H1 (cell line): Measurements from ENCODE around the gene SCYGR1. TPM values are rescaled to one million over a fixed set of nuclear protein-coding genes. Genes with fewer than 3 reads are reported as not detected.

Source experiments
- EP300 ChIP-seq, 2 experiments: IDR thresholded peaks; 1 replicate in 1 of 2; 2 replicates in 1 of 2; pipeline ENCODE4 v1.6.1; 2011 to 2012; ENCODE audit warnings: low read depth in 2 of 2, low read length in 2 of 2, mild to moderate bottlenecking in 2 of 2, borderline replicate concordance in 1 of 2, inconsistent platforms in 1 of 2, moderate library complexity in 1 of 2
- JUN ChIP-seq: IDR thresholded peaks from 2 replicates; pipeline ENCODE4 v1.6.1; 2011; ENCODE audit warnings: low read depth, mild to moderate bottlenecking, improper control_type of control experiment, low read length
- POLR2A ChIP-seq, 2 experiments: IDR thresholded peaks; 1 replicate in 1 of 2; 2 replicates in 1 of 2; pipeline ENCODE4 v1.6.1; 2011; ENCODE audit warnings: low read depth in 2 of 2, low read length in 2 of 2, mild to moderate bottlenecking in 2 of 2; ENCODE audit errors: control extremely low read depth in 1 of 2
- SP4 ChIP-seq: IDR thresholded peaks from 2 replicates; pipeline ENCODE4 v1.6.1; 2012; ENCODE audit warnings: low read length, inconsistent platforms
- TCF12 ChIP-seq: IDR thresholded peaks from 2 replicates; pipeline ENCODE4 v1.6.1; 2011; ENCODE audit warnings: low read depth, mild to moderate bottlenecking, low read length
- polyA plus RNA-seq, 7 experiments: library from polyadenylated mRNA; depleted of rRNA in 3 of 7; stranded (reverse) in 5 of 7; unstranded in 2 of 7; fragments of >200 nt in 5 of 7; fragments of 200-250 nt in 2 of 7; gene quantifications; 1 replicate in 5 of 7; 2 replicates in 1 of 7; 4 replicates in 1 of 7; pipeline versions ENCODE4 v1.2.1 to v1.2.3, GENCODE V29; 2011 to 2013; ENCODE audit warnings: missing spikeins in 2 of 7, mixed read lengths in 2 of 7
- total RNA-seq: library from RNA; stranded (reverse); fragmentation: NEBNext Ultra II Directional; extraction: Animal tissue kit (Norgen Biotek cat#: 25700); gene quantifications from 2 replicates; pipeline ENCODE4 v1.2.1, GENCODE V29; 2021
- TF ChIP-seq, protein P1 (sequence below): fragments of 300-600 bp; sonication (generic); IDR thresholded peaks from 2 replicates; pipeline ENCODE4 v1.7.1; 2012; ENCODE audit warnings: low read length, moderate library complexity, mild to moderate bottlenecking, inconsistent platforms; ENCODE audit not compliant: insufficient replicate concordance

Gene SCYGR1
- total and polyA plus RNA-seq, 2 of the 8 experiments (the other 6 are each of a cell fraction or from before 2014, with no cell fraction given) = not detected

DNA sequence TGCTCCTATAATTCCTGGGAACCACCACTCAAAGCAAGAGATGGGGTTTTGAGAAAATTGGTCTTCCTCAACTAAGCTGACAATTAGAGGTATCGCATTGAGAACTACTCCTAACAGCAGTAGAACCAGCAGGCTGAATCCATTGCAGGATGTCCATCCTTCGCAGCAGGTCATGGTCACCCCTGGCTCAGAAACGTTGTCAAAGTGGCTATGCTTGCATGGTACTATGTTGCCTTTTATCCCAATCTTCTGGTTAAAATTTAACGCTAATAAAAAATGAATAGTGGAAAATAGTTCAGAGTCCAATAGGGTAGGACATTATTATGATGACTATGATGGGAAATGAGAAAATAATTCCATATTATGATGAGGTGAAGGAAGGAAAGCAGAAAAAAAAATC, 8.7 kb downstream of the SCYGR1 start, which contains the start of gene TM4SF20 (continued):
- TF ChIP-seq, protein P1, sequence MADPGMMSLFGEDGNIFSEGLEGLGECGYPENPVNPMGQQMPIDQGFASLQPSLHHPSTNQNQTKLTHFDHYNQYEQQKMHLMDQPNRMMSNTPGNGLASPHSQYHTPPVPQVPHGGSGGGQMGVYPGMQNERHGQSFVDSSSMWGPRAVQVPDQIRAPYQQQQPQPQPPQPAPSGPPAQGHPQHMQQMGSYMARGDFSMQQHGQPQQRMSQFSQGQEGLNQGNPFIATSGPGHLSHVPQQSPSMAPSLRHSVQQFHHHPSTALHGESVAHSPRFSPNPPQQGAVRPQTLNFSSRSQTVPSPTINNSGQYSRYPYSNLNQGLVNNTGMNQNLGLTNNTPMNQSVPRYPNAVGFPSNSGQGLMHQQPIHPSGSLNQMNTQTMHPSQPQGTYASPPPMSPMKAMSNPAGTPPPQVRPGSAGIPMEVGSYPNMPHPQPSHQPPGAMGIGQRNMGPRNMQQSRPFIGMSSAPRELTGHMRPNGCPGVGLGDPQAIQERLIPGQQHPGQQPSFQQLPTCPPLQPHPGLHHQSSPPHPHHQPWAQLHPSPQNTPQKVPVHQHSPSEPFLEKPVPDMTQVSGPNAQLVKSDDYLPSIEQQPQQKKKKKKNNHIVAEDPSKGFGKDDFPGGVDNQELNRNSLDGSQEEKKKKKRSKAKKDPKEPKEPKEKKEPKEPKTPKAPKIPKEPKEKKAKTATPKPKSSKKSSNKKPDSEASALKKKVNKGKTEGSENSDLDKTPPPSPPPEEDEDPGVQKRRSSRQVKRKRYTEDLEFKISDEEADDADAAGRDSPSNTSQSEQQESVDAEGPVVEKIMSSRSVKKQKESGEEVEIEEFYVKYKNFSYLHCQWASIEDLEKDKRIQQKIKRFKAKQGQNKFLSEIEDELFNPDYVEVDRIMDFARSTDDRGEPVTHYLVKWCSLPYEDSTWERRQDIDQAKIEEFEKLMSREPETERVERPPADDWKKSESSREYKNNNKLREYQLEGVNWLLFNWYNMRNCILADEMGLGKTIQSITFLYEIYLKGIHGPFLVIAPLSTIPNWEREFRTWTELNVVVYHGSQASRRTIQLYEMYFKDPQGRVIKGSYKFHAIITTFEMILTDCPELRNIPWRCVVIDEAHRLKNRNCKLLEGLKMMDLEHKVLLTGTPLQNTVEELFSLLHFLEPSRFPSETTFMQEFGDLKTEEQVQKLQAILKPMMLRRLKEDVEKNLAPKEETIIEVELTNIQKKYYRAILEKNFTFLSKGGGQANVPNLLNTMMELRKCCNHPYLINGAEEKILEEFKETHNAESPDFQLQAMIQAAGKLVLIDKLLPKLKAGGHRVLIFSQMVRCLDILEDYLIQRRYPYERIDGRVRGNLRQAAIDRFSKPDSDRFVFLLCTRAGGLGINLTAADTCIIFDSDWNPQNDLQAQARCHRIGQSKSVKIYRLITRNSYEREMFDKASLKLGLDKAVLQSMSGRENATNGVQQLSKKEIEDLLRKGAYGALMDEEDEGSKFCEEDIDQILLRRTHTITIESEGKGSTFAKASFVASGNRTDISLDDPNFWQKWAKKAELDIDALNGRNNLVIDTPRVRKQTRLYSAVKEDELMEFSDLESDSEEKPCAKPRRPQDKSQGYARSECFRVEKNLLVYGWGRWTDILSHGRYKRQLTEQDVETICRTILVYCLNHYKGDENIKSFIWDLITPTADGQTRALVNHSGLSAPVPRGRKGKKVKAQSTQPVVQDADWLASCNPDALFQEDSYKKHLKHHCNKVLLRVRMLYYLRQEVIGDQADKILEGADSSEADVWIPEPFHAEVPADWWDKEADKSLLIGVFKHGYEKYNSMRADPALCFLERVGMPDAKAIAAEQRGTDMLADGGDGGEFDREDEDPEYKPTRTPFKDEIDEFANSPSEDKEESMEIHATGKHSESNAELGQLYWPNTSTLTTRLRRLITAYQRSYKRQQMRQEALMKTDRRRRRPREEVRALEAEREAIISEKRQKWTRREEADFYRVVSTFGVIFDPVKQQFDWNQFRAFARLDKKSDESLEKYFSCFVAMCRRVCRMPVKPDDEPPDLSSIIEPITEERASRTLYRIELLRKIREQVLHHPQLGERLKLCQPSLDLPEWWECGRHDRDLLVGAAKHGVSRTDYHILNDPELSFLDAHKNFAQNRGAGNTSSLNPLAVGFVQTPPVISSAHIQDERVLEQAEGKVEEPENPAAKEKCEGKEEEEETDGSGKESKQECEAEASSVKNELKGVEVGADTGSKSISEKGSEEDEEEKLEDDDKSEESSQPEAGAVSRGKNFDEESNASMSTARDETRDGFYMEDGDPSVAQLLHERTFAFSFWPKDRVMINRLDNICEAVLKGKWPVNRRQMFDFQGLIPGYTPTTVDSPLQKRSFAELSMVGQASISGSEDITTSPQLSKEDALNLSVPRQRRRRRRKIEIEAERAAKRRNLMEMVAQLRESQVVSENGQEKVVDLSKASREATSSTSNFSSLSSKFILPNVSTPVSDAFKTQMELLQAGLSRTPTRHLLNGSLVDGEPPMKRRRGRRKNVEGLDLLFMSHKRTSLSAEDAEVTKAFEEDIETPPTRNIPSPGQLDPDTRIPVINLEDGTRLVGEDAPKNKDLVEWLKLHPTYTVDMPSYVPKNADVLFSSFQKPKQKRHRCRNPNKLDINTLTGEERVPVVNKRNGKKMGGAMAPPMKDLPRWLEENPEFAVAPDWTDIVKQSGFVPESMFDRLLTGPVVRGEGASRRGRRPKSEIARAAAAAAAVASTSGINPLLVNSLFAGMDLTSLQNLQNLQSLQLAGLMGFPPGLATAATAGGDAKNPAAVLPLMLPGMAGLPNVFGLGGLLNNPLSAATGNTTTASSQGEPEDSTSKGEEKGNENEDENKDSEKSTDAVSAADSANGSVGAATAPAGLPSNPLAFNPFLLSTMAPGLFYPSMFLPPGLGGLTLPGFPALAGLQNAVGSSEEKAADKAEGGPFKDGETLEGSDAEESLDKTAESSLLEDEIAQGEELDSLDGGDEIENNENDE = no peak
- TF ChIP-seq POLR2A (IDR thresholded peaks at IDR 0.05; ENCODE audit: control extremely low read depth in 1 of 2, low read depth in 2 of 2, low read length in 2 of 2) (no peak), TCF12 (no peak), JUN (no peak), SP4 (no peak), EP300 (IDR thresholded peaks at IDR 0.05; ENCODE audit: borderline replicate concordance in 1 of 2, low read depth in 2 of 2, low read length in 2 of 2) (no peak)
